HUES6 (cell line): ENCODE data around the gene HTR3A.

Experiments used
- H3K27ac ChIP-seq: 2 replicates; pipeline ENCODE4 v1.7.0; 2013; ENCODE audit warnings: low read depth, mild to moderate bottlenecking, low read length, inconsistent platforms
- H3K27me3 ChIP-seq: 2 replicates; pipeline ENCODE4 v1.6.1; 2013; ENCODE audit warnings: low read length; ENCODE audit not compliant: control insufficient read depth, insufficient read depth
- H3K36me3 ChIP-seq: 2 replicates; pipeline ENCODE4 v1.6.1; 2013; ENCODE audit warnings: low read length; ENCODE audit not compliant: control insufficient read depth, insufficient read depth
- H3K4me1 ChIP-seq: 2 replicates; pipeline ENCODE4 v1.6.1; 2013; ENCODE audit warnings: low read length; ENCODE audit not compliant: control insufficient read depth, insufficient read depth
- H3K4me3 ChIP-seq: 2 replicates; pipeline ENCODE4 v1.5.1; 2013; ENCODE audit warnings: low read depth, low read length
- H3K9ac ChIP-seq: one replicate; pipeline ENCODE4 v1.6.1; 2013; ENCODE audit warnings: mild to moderate bottlenecking, low read length
- H3K9me3 ChIP-seq: 2 replicates; pipeline ENCODE4 v1.6.1; 2013; ENCODE audit warnings: low read depth, low read length; ENCODE audit not compliant: control insufficient read depth, insufficient read depth

HTR3A gene

DNA sequence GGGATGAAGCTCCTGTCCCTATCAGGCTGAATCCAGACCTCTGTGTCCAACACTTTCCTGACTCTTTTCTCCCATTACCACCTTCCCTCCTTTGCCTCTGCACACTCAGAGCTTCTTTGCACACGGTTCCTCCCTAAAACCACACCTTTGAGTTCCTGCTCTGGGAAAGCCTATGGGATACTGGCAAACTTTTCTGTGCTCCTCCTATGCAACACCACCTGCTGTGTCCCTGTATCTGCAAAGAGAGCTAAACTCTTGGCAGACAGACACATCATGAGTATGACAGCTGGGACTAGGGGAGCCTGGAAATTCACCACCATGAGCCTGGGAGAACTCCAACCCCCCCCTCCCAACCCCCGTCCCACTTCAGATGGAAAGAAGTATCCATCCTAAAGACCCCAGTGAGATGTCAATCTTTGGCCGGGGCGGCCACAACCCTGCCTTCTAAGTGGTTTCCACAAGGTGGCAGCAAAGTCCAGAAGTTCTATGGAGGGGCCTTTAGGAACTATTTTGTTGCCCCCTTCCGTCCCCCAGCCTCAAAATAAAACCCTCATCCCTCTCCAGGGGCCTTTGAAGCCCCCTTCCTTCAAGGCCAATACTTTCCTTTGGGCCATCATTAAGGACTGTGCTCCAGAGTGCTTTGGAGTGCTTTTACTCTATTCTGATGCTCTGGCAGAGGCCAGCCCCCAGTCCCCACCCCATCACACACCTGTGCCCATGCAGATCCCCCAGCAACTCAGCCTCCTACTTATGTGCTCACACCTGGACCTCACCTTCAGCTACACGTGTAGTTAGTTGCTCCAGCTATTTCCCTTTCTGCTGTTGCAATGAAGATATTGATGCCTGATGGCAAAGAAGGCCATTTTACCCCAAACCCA, 19.4 kb downstream of the HTR3A start:
- Histone ChIP-seq H3K9ac (no peak overlapping the region), H3K9me3 (no peaks in the 10 kb centered on the region), H3K36me3 (no peaks in the 10 kb centered on the region), H3K4me1 (peaks cover 11% of the 10 kb centered on the region), H3K4me3 (no peak overlapping the region), H3K27ac (no peak overlapping the region), H3K27me3 (peaks cover 9% of the 10 kb centered on the region; the same call in 1 of the 2 replicates)

DNA sequence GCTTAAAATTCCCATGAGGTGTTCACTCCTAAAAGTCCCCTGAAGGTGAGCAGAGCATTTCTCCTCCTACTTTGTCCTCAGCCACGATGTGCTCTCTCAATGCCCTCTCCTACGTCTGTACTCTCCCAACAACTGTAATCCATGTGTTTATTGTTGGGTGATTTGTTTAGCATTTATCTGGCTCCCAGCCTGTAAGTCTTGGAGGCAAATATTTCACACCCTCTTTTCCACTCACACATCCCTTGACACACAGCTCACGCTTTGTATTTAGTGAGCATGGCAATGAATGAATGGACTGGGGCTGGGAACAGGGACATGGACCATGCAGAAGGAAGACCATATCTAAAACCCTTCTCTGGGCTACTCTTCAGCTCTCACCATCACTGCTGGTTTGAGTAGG, 22.6 kb downstream of the HTR3A start:
- Histone ChIP-seq H3K36me3 (no peaks in the 10 kb centered on the region), H3K27ac (no peak overlapping the region), H3K27me3 (peaks cover 9% of the 10 kb centered on the region; the same call in 1 of the 2 replicates), H3K9me3 (no peaks in the 10 kb centered on the region), H3K9ac (no peak overlapping the region), H3K4me1 (peaks cover 9% of the 10 kb centered on the region), H3K4me3 (no peak overlapping the region)

DNA sequence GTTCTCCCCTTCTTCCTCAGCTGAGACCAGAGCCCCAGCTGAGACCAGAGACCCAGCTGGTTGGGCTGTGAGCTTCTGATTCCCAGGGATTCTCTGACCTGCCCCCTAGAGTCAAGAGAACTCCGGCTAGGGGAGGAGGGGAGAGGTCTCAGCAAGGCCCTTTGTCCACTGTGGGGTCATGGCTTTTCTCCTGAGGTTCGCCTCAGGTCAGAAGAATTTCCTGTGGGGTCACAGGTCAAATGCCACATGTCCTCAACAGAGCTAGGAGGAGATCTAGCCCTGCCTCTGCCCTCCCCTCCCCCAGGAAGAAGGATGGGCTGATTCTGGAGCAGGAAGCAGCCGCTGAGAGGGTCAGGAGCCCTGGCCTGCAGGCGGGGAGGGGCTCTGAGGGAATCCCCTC, 23.7 kb downstream of the HTR3A start:
- Histone ChIP-seq H3K27ac (no peak overlapping the region), H3K9me3 (no peaks in the 10 kb centered on the region), H3K36me3 (no peaks in the 10 kb centered on the region), H3K4me3 (no peak overlapping the region), H3K9ac (no peak overlapping the region), H3K27me3 (peaks cover 5% of the 10 kb centered on the region; the same call in 1 of the 2 replicates), H3K4me1 (peaks cover 6% of the 10 kb centered on the region)

DNA sequence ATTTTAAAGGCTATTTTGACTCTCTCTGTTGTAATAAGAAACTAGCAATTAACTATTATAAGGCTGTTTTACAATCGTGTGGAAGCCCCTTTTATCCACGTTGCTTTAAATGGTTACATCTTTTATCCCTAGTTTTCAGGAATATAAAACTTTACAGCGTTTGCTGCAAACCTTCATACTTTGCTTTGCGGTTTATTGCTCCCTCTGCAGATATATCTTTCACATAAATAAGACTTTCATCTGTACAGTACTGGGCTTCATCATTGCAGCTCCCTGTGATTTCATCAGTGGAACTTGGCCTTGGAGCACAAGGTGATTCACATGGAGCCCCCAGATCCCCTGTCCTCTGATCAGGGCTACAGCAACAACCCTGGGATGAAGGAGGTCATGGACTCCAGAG, 25.6 kb downstream of the HTR3A start:
- Histone ChIP-seq H3K9me3 (no peaks in the 10 kb centered on the region), H3K4me3 (no peak overlapping the region), H3K27ac (no peak overlapping the region), H3K4me1 (no peaks in the 10 kb centered on the region), H3K27me3 (peaks cover 4% of the 10 kb centered on the region; the same call in 1 of the 2 replicates), H3K9ac (no peak overlapping the region), H3K36me3 (no peaks in the 10 kb centered on the region)

DNA sequence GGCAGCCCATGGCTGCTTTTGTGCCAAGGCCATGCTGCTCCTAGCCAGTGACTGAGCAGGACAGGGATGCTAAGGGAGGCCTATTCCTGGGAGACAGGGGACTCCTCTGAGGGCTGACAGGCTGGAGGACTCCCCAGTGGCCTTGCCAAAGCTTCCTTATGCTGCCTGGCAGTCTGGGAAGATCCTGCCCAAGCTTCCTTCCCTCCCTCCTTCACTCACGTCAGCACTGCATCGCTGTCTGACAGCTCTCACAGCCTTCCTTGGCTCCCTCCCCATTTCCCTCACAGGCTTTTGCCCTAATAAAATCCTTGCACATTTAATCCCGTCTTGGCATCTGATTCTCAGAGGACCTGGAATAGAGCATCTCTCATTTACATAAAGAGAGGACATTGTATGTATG, 26.5 kb downstream of the HTR3A start:
- peaks cover 4% of the 10 kb centered on the region; the same call in 1 of the 2 replicates for H3K27me3 ChIP-seq
- no peak overlapping the region for H3K4me3 ChIP-seq
- no peaks in the 10 kb centered on the region for H3K36me3 ChIP-seq
- H3K4me1 ChIP-seq = no peaks in the 10 kb centered on the region
- H3K9ac ChIP-seq = no peak overlapping the region
- H3K27ac ChIP-seq = no peak overlapping the region
- H3K9me3 ChIP-seq = no peaks in the 10 kb centered on the region

DNA sequence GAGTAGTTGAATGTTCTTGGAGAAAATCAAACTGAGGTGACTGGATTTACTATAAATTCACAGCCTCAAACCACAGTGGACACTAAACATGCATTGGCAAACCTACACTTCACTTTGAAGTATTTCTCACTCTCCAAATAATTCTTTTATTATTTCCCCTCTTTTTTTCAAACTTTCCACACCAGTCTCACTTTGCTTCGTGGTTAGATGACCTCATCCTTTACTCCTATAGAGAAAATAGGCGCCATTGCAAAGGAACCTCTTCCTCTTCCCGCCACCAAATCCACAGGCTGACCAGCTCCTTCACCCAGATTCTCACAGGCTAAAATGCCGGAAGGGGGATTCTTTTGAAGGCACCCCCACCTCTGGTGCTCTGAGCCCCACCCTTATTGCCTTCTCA, 33.4 kb downstream of the HTR3A start:
- no peak overlapping the region for H3K27ac ChIP-seq
- H3K4me1 ChIP-seq = no peaks in the 10 kb centered on the region
- peaks cover 3% of the 10 kb centered on the region; the same call in 1 of the 2 replicates for H3K27me3 ChIP-seq
- no peak overlapping the region for H3K4me3 ChIP-seq
- no peaks in the 10 kb centered on the region for H3K36me3 ChIP-seq
- no peak overlapping the region for H3K9ac ChIP-seq
- no peaks in the 10 kb centered on the region for H3K9me3 ChIP-seq

DNA sequence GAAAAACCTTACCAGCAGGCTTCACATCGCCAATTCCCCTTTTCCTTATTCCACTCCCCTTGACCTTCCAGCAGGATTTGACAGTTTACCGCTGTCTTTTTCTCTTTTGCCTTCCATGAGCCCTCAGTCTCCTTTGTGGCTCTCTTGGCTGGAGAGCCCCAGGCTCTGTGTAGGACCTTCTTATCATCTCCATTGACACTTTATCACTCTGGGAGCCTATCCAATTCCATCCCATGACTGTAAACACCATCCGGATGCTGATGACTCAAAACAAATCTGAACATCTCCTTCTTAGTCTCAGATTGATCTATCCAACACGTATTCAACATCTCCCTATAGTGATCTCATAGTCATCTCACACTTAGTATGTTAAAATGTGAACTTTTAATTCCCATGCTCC, 36.0 kb downstream of the HTR3A start:
- Histone ChIP-seq H3K27ac (no peak overlapping the region), H3K4me3 (no peak overlapping the region), H3K27me3 (peaks cover 3% of the 10 kb centered on the region; the same call in 1 of the 2 replicates), H3K36me3 (no peaks in the 10 kb centered on the region), H3K9ac (no peak overlapping the region), H3K9me3 (no peaks in the 10 kb centered on the region), H3K4me1 (no peaks in the 10 kb centered on the region)

DNA sequence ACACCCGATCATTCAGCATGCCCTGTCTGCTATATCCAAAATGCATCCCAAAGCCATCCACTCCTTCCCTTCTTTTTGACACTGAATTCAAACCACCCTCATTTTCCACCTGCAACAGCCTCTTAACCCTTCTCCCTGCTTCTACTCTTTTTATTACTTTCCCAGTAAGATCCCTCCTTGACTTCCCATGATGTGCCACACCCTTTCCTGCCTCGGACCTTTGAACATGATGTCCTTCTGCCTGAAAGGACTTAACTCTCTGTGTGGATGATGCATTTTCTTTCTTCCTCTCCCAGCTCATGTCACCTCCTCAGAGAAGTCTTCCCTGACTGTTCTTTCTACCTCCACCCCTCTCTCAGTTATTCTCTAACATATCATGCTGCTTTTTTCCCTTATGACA, 36.5 kb downstream of the HTR3A start:
- Histone ChIP-seq H3K36me3 (no peaks in the 10 kb centered on the region), H3K27ac (no peak overlapping the region), H3K27me3 (peaks cover 3% of the 10 kb centered on the region; the same call in 1 of the 2 replicates), H3K9me3 (no peaks in the 10 kb centered on the region), H3K9ac (no peak overlapping the region), H3K4me3 (no peak overlapping the region), H3K4me1 (no peaks in the 10 kb centered on the region)

DNA sequence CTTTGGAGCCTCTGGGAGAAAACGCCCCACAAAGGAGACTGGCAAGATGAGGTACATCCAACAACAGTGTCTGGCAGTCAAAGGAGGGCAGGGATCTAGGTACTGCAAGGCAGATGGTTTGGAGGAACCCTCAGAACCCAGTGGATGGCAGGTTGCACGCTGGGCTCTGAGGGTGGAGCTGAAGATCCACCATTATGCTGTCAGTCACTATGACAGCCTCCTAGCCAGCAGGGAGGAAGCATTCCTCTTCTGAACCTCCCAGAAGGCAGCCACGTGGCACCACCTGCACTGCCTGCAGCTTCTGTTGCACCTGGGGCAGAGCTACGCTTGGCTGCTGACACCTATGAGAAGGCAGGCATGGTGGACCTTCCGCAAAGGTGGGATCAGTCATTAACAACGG, 40.2 kb downstream of the HTR3A start:
- Histone ChIP-seq H3K27me3 (peaks cover 3% of the 10 kb centered on the region; the same call in 1 of the 2 replicates), H3K9me3 (no peaks in the 10 kb centered on the region)

DNA sequence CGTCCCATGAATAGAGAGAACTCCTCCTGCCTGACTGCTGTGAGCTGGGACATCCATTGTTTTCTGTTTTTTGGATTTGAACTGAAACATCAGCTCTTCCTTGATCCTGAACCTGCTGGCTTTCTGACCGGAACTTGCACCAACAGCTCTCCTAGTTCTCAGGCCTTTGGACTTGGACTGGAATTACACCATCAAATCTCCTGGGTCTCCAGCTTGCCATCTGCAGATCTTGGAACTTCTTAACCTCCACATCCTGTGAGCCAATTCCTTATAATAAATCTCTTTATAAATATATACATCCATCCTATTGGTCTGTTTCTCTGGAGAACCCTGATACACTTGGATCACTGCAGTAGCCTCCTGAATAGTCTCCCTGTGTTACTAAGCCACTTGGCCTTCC, 42.1 kb downstream of the HTR3A start:
- H3K9ac ChIP-seq = no peak overlapping the region
- H3K27ac ChIP-seq = no peak overlapping the region
- H3K36me3 ChIP-seq = no peaks in the 10 kb centered on the region
- H3K9me3 ChIP-seq = no peaks in the 10 kb centered on the region
- H3K4me3 ChIP-seq = no peak overlapping the region
- no peaks in the 10 kb centered on the region for H3K4me1 ChIP-seq
- peaks cover 3% of the 10 kb centered on the region; the same call in 1 of the 2 replicates for H3K27me3 ChIP-seq

More for the DNA sequence above, 40.2 kb downstream of the HTR3A start:
- no peak overlapping the region for H3K27ac ChIP-seq
- H3K4me1 ChIP-seq = no peaks in the 10 kb centered on the region
- H3K9ac ChIP-seq = no peak overlapping the region
- no peak overlapping the region for H3K4me3 ChIP-seq
- H3K36me3 ChIP-seq = no peaks in the 10 kb centered on the region

DNA sequence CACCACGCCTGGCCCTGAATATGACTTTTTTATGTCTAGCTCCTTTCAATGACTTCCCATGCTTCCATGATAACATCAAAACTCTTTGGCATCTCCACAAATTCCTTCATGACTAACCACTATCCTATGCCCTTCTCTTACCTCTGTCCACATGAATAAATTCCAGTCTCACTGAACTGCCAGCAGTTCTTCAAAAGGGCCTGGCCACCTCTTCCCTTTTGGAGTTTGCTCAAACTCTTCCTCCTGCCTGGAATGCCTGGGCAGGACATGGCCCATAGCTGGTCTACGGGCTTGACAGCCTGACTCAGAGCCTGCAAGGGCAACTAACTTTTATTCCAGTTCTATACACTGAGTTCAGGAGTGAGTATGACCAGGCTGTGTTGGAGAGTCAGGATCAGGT, 42.8 kb downstream of the HTR3A start:
- Histone ChIP-seq H3K9me3 (no peaks in the 10 kb centered on the region), H3K4me3 (no peak overlapping the region), H3K27ac (no peak overlapping the region), H3K27me3 (no peaks in the 10 kb centered on the region), H3K36me3 (no peaks in the 10 kb centered on the region), H3K9ac (no peak overlapping the region), H3K4me1 (no peaks in the 10 kb centered on the region)
